IMR-90 (cell line): ENCODE data around the gene SIK2. TPM values are rescaled to one million over a fixed set of nuclear protein-coding genes. Genes with fewer than 3 reads are reported as not detected.

Experiments
- ATAC-seq: fragments of 200-7000 bp; cut with Tn5 transposase; 2 replicates; pipeline ENCODE4 v1.9.1; 2020; ENCODE audit warnings: low read depth, mild to moderate bottlenecking, moderate library complexity
- BruUV-seq: library from RNA; stranded (reverse); fragments of 400-500 nt; replicated peaks from 2 replicates; lab custom pipeline; 2021; lab: Mats Ljungman, UMichigan
- CTCF ChIA-PET: fragments of 300-600 bp; formaldehyde crosslinking; extraction: SDS; loops from one replicate; lab custom pipeline; 2021; ENCODE audit warnings: antibody characterized with exemption; lab: Yijun Ruan, JAX
- POLR2A ChIA-PET: fragments of 300-600 bp; sonication (Branson Sonifier 250); formaldehyde crosslinking; loops from one replicate; lab custom pipeline; 2022; ENCODE audit warnings: antibody characterized with exemption; ENCODE audit not compliant: unreplicated experiment; lab: Charles Lee
- DNase-seq: peaks from one replicate; pipeline ENCODE4 v3.0.0; 2013
- H2AFZ ChIP-seq: replicated peaks from 2 replicates; pipeline ENCODE3; 2013; ENCODE audit warnings: low read length, mild to moderate bottlenecking; ENCODE audit not compliant: poor library complexity
- H2AK5ac ChIP-seq: 2 replicates; pipeline ENCODE4 v1.6.1; 2013; ENCODE audit warnings: low read depth, low read length, inconsistent platforms
- H2AK9ac ChIP-seq: replicated peaks from 2 replicates; pipeline ENCODE3; 2013; ENCODE audit warnings: mild to moderate bottlenecking, low read depth, low read length, moderate library complexity; ENCODE audit not compliant: poor library complexity
- H2BK120ac ChIP-seq: 2 replicates; pipeline ENCODE4 v1.6.1; 2013; ENCODE audit warnings: low read depth, low read length, inconsistent platforms
- H2BK15ac ChIP-seq: 3 replicates; pipeline ENCODE4 v1.6.1; 2013; ENCODE audit warnings: low read depth, low read length, inconsistent platforms
- H2BK20ac ChIP-seq: 2 replicates; pipeline ENCODE4 v1.6.1; 2013; ENCODE audit warnings: low read depth, mild to moderate bottlenecking, inconsistent platforms, low read length, moderate library complexity
- H2BK5ac ChIP-seq: 2 replicates; pipeline ENCODE4 v1.6.1; 2013; ENCODE audit warnings: mild to moderate bottlenecking, low read depth, low read length, inconsistent platforms; ENCODE audit not compliant: poor library complexity, severe bottlenecking
- H3K14ac ChIP-seq: replicated peaks from 2 replicates; pipeline ENCODE4 v1.6.1; 2013; ENCODE audit warnings: low read depth, low read length, inconsistent platforms
- H3K18ac ChIP-seq: 2 replicates; pipeline ENCODE4 v1.6.1; 2013; ENCODE audit warnings: low read depth, low read length, control low read depth
- H3K23ac ChIP-seq: 2 replicates; pipeline ENCODE4 v1.6.1; 2013; ENCODE audit warnings: low read depth, low read length, inconsistent platforms
- H3K27ac ChIP-seq: 2 replicates; pipeline ENCODE4 v1.5.1; 2013; ENCODE audit warnings: mild to moderate bottlenecking, control low read depth, low read length; ENCODE audit not compliant: insufficient read depth
- H3K27me3 ChIP-seq: 2 replicates; pipeline ENCODE4 v1.6.1; 2013; ENCODE audit warnings: low read length; ENCODE audit not compliant: control insufficient read depth, insufficient read depth
- H3K36me3 ChIP-seq: 2 replicates; pipeline ENCODE4 v1.6.1; 2013; ENCODE audit warnings: low read length, mixed read lengths; ENCODE audit not compliant: control insufficient read depth, insufficient read depth
- H3K4ac ChIP-seq: 2 replicates; pipeline ENCODE4 v1.6.1; 2013; ENCODE audit warnings: low read depth, low read length, inconsistent platforms
- H3K4me1 ChIP-seq: 2 replicates; pipeline ENCODE4 v1.6.1; 2013; ENCODE audit warnings: low read length, mixed read lengths; ENCODE audit not compliant: control insufficient read depth, insufficient read depth
- H3K4me2 ChIP-seq: 2 replicates; pipeline ENCODE4 v1.6.1; 2013; ENCODE audit warnings: low read depth, mild to moderate bottlenecking, control low read depth, low read length, moderate library complexity
- H3K4me3 ChIP-seq: 2 replicates; pipeline ENCODE4 v1.5.1; 2013; ENCODE audit warnings: low read depth, mild to moderate bottlenecking, control low read depth, low read length, moderate library complexity; ENCODE audit not compliant: insufficient read depth
- H3K56ac ChIP-seq: 2 replicates; pipeline ENCODE4 v1.6.1; 2013; ENCODE audit warnings: low read length, inconsistent platforms; ENCODE audit not compliant: insufficient read depth; ENCODE audit errors: extremely low read depth
- H3K79me1 ChIP-seq, 2 experiments: 2 replicates each; pipeline ENCODE4 v1.6.1; 2013; ENCODE audit warnings: low read length in 2 of 2, inconsistent platforms in 1 of 2, low read depth in 1 of 2
- H3K9ac ChIP-seq: 2 replicates; pipeline ENCODE4 v1.6.1; 2013; ENCODE audit warnings: low read depth, low read length, control low read depth
- H3K9me1 ChIP-seq: 2 replicates; pipeline ENCODE4 v1.6.1; 2013; ENCODE audit warnings: low read length, inconsistent platforms; ENCODE audit not compliant: insufficient read depth
- H3K9me3 ChIP-seq: 2 replicates; pipeline ENCODE4 v1.6.1; 2013; ENCODE audit warnings: low read length; ENCODE audit not compliant: control insufficient read depth, insufficient read depth
- H4K20me1 ChIP-seq: 2 replicates; pipeline ENCODE4 v1.6.1; 2013; ENCODE audit warnings: low read length, inconsistent platforms; ENCODE audit not compliant: insufficient read depth
- H4K5ac ChIP-seq: 2 replicates; pipeline ENCODE4 v1.6.1; 2013; ENCODE audit warnings: mild to moderate bottlenecking, low read depth, low read length, control low read depth
- H4K8ac ChIP-seq, 2 experiments: 2 replicates each; pipeline ENCODE4 v1.6.1; 2013; ENCODE audit warnings: low read depth in 2 of 2, low read length in 2 of 2, control low read depth in 1 of 2, inconsistent platforms in 1 of 2
- H4K91ac ChIP-seq: 2 replicates; pipeline ENCODE4 v1.6.1; 2013; ENCODE audit warnings: low read depth, low read length, inconsistent platforms; ENCODE audit not compliant: insufficient read depth
- BHLHE40 ChIP-seq: fragments of 150-350 bp; IDR thresholded peaks from 2 replicates; pipeline ENCODE4 v1.6.1; 2016; ENCODE audit warnings: mild to moderate bottlenecking, low read depth, low read length
- CEBPB ChIP-seq: IDR thresholded peaks from 2 replicates; pipeline ENCODE4 v1.6.1; 2012; ENCODE audit warnings: low read depth, low read length, improper control_type of control experiment
- CHD1 ChIP-seq: IDR thresholded peaks from 2 replicates; pipeline ENCODE4 v1.6.1; 2012; ENCODE audit warnings: low read depth, low read length, improper control_type of control experiment
- CTCF ChIP-seq: conservative IDR thresholded peaks from 2 replicates; pipeline ENCODE4 v1.5.1; 2012; ENCODE audit warnings: mild to moderate bottlenecking, low read depth, low read length, improper control_type of control experiment
- ELK1 ChIP-seq: fragments of 150-350 bp; IDR thresholded peaks from 2 replicates; pipeline ENCODE4 v1.6.1; 2016; ENCODE audit warnings: low read depth, mild to moderate bottlenecking, low read length, moderate library complexity, borderline replicate concordance
- FOS ChIP-seq: fragments of 150-350 bp; IDR thresholded peaks from 2 replicates; pipeline ENCODE4 v1.6.1; 2016; ENCODE audit warnings: low read depth, low read length
- MAFK ChIP-seq: IDR thresholded peaks from 2 replicates; pipeline ENCODE4 v1.6.1; 2012; ENCODE audit warnings: low read depth, low read length, improper control_type of control experiment
- MAZ ChIP-seq: IDR thresholded peaks from 2 replicates; pipeline ENCODE4 v1.6.1; 2012; ENCODE audit warnings: low read depth, mild to moderate bottlenecking, low read length, improper control_type of control experiment, moderate library complexity, borderline replicate concordance
- MXI1 ChIP-seq: IDR thresholded peaks from 2 replicates; pipeline ENCODE4 v1.6.1; 2012; ENCODE audit warnings: low read depth, mild to moderate bottlenecking, low read length, moderate library complexity, borderline replicate concordance
- NFE2L2 ChIP-seq: fragments of 150-350 bp; IDR thresholded peaks from 2 replicates; pipeline ENCODE4 v1.6.1; 2016; ENCODE audit warnings: low read depth, mild to moderate bottlenecking, low read length
- POLR2A ChIP-seq: IDR thresholded peaks from 2 replicates; pipeline ENCODE4 v1.6.1; 2012; ENCODE audit warnings: mild to moderate bottlenecking, low read depth, low read length
- RAD21 ChIP-seq: IDR thresholded peaks from 2 replicates; pipeline ENCODE4 v1.6.1; 2012; ENCODE audit warnings: low read length, improper control_type of control experiment
- RCOR1 ChIP-seq: IDR thresholded peaks from 2 replicates; pipeline ENCODE4 v1.6.1; 2012; ENCODE audit warnings: mild to moderate bottlenecking, low read length, improper control_type of control experiment; ENCODE audit not compliant: insufficient replicate concordance
- RFX5 ChIP-seq: IDR thresholded peaks from 2 replicates; pipeline ENCODE4 v1.8.0; 2012; ENCODE audit warnings: low read depth, mild to moderate bottlenecking, low read length, moderate library complexity
- SMC3 ChIP-seq: fragments of 150-350 bp; IDR thresholded peaks from 2 replicates; pipeline ENCODE4 v1.6.1; 2016; ENCODE audit warnings: low read depth, mild to moderate bottlenecking, antibody characterized with exemption, low read length, moderate library complexity
- USF2 ChIP-seq: fragments of 150-350 bp; IDR thresholded peaks from 2 replicates; pipeline ENCODE4 v1.6.1; 2017; ENCODE audit warnings: mild to moderate bottlenecking, antibody characterized with exemption, low read length, low read depth
- WGBS, 2 experiments: methylation state at CpG; one replicate each; pipeline versions ENCODE4 v1.1.5 to v1.1.7; 2013; ENCODE audit warnings: missing lambda C conversion rate in 2 of 2; ENCODE audit not compliant: insufficient read length in 1 of 2; ENCODE audit errors: extremely low coverage in 2 of 2; 5-methylcytosine and 5-hydroxymethylcytosine counted together
- dilution Hi-C: fragments of 300-500 bp; cut with HindIII; formaldehyde crosslinking; loops from one replicate; pipeline ENCODE4 v1.14.3; 2018; ENCODE audit warnings: low sequenced_read_pairs; ENCODE audit not compliant: unreplicated experiment
- in situ Hi-C: fragments of 300-500 bp; cut with MboI; formaldehyde crosslinking; loops from 3 replicates; pipeline ENCODE4 v1.14.3; 2019; ENCODE audit warnings: low sequenced_read_pairs, inconsistent platforms, mixed read lengths
- intact Hi-C: fragments of 100-400 bp; cut with micrococcal nuclease; formaldehyde crosslinking; loops from 2 replicates; pipeline ENCODE4 v1.10.0; 2022
- polyA plus RNA-seq, 3 experiments: library from polyadenylated mRNA; depleted of rRNA; stranded (reverse); fragments of >200 nt; gene quantifications; 2 replicates each; pipeline ENCODE4 v1.2.3, GENCODE V29; 2012; ENCODE audit warnings: low replicate concordance in 1 of 3
- total RNA-seq: library from RNA; depleted of rRNA; stranded (reverse); fragments of >200 nt; gene quantifications from 2 replicates; pipeline ENCODE4 v1.2.3, GENCODE V29; 2012

SIK2 gene
- total and polyA plus RNA-seq, 2 of the 4 experiments (the other 2 are of a cell fraction), result 7.9 to 10.4 TPM

- peak overlapping the region; percentile 71 for H4K5ac ChIP-seq
- H2BK120ac ChIP-seq, result peak overlapping the region; percentile 84
- H3K18ac ChIP-seq, result peak overlapping the region; percentile 74
- intact Hi-C loops (no loop called here), dilution Hi-C loops (no loop called here), in situ Hi-C loops (no loop called here)
- 17% methylated on average over 3 of the region's 6 CpGs; no CpG with 5 or more reads in 1 of the 2 experiments for whole genome bisulfite sequencing, 2 experiments
- H2AK9ac ChIP-seq, result peak overlapping the region; percentile 68
- H3K4me1 ChIP-seq, result peaks cover 54% of the 10 kb centered on the region
- H2BK15ac ChIP-seq, result peak overlapping the region; percentile 37; the same call in 2 of the 3 replicates
- H3K4me3 ChIP-seq, result no peak overlapping the region
- peaks cover 40% of the 10 kb centered on the region for H3K9me1 ChIP-seq
- peak overlapping the region; percentile 2 to 89; a peak in 3 of 4 replicates for H4K8ac ChIP-seq
- peak overlapping the region; percentile 77 for H2BK20ac ChIP-seq
- H2BK5ac ChIP-seq, result peak overlapping the region; percentile 95
- peak overlapping the region; percentile 96 for H3K27ac ChIP-seq
- peaks cover 9% of the 10 kb centered on the region for H3K36me3 ChIP-seq
- H3K4me2 ChIP-seq, result peak overlapping the region; percentile 54
- peak overlapping the region; percentile 93 for H4K91ac ChIP-seq
- DNase-seq (no peak), ATAC-seq (no peak)
- no peak for TF ChIP-seq ELK1
- TF ChIP-seq FOS, result no peak
- TF ChIP-seq USF2, result no peak
- no peak for TF ChIP-seq RCOR1
- TF ChIP-seq MAFK, result no peak
- no peak for TF ChIP-seq RFX5
- TF ChIP-seq SMC3, result no peak
- TF ChIP-seq MXI1, result no peak
- TF ChIP-seq NFE2L2, result no peak
- TF ChIP-seq CTCF, result no peak
- no peak for TF ChIP-seq MAZ
- no peak; the same call in 1 of the 2 replicates for TF ChIP-seq POLR2A
- TF ChIP-seq BHLHE40, result no peak
- TF ChIP-seq CEBPB, result no peak
- TF ChIP-seq CHD1, result no peak
- no peak for TF ChIP-seq RAD21
- H3K9ac ChIP-seq, result peak overlapping the region; percentile 54
- no peaks in the 10 kb centered on the region for H3K9me3 ChIP-seq
- H3K14ac ChIP-seq, result peak overlapping the region; percentile 89
- peaks cover 8 to 70% of the 10 kb centered on the region in 2 experiments; a peak in 3 of 4 replicates for H3K79me1 ChIP-seq
- peak overlapping the region; percentile 93 for H3K4ac ChIP-seq
- H3K56ac ChIP-seq, result peak overlapping the region; percentile 60; the same call in 1 of the 2 replicates
- H3K27me3 ChIP-seq, result no peaks in the 10 kb centered on the region
- no TSS peak for BruUV-seq
- peak overlapping the region; percentile 86 for H3K23ac ChIP-seq
- ChIA-PET CTCF (interaction anchor here (1.3 kb wide), 1 partner anchor 112 kb away, joined by 3 read pairs; no protein-coding TSS in a partner anchor), POLR2A (interaction anchor here (0.7 kb wide), 1 partner anchor 28 kb away, joined by 3 read pairs; no protein-coding TSS in a partner anchor)
- H4K20me1 ChIP-seq, result no peaks in the 10 kb centered on the region
- H2AK5ac ChIP-seq, result peak overlapping the region; percentile 95
- H2AFZ ChIP-seq, result peak overlapping the region; percentile 74
These were observed 132.7 kb downstream of the SIK2 start for GRCh38 chr11:111734954-111735261.
